GM21526 (cell line): Measurements from ENCODE around the gene TSPAN6.
A peak's percentile ranks its signal among the peaks of the same experiment; 100 is the strongest.

Source experiments
- ATAC-seq: cut with Tn5 transposase; IDR thresholded peaks from one replicate; pipeline ENCODE4 v1.9.1; 2021; ENCODE audit warnings: moderate library complexity; ENCODE audit not compliant: unreplicated experiment, low FRiP score

Gene TSPAN6, protein sequence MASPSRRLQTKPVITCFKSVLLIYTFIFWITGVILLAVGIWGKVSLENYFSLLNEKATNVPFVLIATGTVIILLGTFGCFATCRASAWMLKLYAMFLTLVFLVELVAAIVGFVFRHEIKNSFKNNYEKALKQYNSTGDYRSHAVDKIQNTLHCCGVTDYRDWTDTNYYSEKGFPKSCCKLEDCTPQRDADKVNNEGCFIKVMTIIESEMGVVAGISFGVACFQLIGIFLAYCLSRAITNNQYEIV

DNA sequence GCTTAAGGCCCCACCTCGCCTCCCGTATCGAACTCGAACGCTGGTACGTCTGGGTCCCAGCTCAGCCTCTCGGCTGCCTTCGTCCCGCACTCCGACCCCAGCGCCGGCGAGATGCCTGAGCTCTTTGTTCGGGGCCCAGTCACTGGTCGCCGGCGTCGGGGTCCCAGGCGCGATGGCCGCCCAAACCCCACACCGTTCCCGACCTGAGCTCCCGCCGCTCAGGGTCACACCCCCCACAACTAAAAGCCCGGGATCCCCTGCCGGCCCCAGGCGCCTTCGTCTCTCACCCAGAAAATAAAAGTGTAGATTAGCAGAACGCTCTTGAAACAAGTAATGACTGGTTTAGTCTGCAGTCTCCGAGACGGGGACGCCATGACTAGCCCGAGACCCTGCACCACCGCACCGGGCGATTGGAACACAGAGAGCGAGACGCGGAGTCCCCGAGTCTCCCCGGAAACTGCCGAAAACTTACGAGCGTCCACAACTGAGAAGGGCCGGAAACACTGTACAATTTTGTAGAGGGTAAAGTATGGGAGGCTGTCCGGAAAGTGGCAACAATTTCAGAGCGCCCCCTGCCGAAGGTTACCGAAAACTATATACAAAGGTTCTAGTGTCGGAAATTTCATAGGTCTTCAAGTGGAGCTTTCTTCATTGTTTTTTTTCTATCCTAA lies at the start of gene TSPAN6:
TSS of gene TSPAN6 (minus strand) at position 486 of the 671 bp plus-strand sequence. CDS start at position 374, 112 bp downstream.
- ATAC-seq: peak; percentile 58

DNA sequence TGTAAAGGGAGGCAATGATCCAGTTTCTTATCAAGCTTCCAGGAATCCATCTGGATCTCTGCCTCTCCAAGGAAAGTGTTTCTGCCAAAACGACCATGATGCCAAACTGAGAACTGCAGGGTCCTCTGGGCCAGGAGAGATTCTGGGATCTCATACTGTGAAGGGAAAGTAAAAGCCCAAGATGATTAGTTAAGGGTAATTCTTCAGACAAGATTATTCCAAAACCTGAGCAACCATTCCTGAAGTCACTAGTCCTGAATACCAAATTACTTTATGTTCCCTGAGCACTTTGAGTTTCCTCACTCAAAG lies 49.3 kb upstream of the TSPAN6 start:
- ATAC-seq: no peak

DNA sequence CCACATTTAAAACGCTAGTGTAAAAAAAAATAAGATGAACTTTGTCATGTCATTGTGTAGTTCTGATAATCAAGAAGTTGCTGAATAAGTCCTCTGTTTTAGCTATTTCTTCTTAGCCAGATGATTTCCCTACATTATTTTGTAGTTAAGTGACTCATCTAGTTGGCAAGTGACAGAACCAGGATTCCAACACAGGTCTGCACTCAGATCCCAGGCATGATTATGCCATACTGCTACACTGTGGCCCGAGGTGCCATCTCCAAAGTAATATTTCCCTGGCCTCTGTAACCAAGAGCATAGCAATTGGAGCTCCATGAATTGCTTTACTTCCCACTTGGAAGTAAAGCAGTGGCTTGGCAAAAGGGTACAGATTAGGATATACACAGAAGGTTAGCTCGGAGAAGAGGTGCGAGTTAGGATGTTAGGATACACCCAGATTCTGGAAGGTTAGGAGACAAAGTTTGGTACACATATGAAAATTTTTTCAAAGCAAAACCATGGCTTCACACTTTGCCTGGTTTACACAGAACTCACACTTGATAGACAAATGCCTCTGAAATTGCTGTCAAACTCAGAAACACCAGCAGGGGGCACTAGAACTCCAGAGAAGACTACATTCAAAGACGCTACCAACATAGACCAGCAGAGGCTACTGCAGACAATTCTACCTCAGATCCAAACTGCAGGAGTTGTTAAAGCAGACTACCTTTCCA lies 48.8 kb upstream of the TSPAN6 start:
- ATAC-seq: peak; percentile 62

DNA sequence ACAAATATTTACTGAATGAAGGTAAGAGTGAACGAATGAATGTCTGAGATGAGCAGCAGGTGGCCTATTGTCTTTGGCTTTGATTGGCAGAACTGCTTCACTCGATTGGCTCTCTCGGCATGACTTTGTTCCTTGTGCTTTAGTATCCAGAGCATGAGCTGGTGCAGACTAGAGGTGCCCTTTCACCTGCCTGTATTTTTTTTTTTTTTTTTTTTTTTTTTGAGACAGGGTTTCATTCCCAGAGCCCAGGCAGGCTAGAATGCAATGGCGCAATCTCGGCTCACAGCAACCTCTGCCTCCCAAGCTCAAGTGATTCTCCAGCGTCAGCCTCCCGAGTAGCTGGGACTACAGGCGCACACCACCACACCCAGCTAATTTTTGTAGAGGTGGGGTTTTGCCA lies 46.3 kb upstream of the TSPAN6 start:
- no peak for ATAC-seq

DNA sequence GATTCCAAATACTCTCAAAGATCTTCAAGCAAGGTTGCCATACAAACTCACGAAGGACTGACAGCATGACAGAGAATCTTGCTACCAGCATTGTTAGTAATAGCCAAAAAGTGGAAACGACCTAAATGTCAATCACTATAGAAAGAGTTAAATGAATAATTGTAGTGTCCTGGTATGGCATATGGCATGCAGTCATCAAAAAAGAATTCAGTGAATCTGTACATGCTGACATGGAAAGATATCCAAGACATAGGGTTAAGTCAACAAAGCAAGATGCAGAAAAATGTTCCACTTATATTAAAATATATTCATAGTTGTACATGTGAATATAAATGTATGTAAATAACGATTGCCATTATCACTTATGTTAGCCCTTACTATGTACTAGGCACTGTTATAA lies 45.0 kb upstream of the TSPAN6 start:
- no peak for ATAC-seq

DNA sequence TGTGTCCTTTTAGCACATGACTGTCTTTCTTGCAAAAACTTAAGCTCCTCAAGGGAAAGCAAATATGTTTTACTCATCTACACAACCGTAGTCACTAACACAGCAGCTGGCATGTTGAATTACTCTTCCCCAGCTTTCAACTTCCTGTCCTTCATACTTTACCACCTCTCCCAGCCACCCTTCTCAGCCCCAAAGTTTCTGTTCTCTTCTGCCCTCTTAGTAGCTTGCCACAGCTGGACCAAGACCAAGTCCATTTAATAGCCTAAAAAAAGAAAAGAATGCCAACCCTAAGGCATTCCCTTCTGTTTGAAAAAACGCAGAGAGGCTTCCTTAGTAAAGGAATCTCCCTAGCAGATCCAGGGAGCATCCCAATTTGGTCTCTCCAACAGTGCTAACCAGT lies 44.1 kb upstream of the TSPAN6 start:
- no peak for ATAC-seq

DNA sequence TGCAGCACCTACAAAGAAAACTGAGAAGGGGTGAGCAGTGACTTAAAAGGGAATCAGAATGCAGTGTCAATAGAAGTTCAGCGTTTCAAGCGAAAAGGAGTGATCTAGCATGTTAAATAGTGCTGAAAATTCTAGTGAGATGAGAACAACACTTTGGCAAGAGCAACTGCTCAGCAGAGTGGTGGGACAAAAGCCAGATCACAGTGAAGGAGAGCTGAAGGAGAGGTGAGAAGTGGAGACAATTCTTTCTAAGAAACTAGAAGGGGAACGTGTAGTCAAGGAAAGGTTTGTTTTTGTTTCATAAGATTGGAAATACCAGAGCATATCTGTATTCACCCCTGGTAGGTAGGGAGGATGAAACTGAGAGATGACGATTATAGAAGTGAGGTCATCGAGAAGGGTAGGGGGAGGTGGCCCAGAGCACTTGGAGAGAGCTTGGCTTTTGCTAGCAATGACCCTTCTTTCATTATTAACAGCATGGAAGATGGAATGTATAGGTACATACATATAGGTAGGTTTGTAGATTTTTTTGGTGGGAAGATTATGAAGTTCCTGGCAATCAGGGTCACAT lies 41.1 kb upstream of the TSPAN6 start:
- ATAC-seq: no peak

DNA sequence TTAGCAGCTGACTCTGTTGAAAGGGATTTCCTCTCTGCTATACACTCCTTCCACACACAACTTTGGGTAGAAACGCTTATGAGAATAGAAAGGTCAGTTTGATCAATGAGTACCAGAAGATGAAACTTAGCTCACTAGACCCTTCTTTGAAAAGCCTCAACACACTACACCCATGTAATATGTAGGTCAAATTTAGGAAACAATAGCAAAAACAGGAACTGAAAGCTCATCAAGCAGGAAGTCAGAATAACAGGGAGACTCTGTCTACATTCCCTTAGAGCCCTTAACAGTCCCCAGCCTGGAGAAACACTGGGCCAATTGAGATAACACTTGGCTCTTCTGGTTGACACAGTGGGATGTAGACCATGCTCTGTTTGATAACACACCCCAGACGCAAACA lies 38.1 kb upstream of the TSPAN6 start:
- ATAC-seq: no peak

DNA sequence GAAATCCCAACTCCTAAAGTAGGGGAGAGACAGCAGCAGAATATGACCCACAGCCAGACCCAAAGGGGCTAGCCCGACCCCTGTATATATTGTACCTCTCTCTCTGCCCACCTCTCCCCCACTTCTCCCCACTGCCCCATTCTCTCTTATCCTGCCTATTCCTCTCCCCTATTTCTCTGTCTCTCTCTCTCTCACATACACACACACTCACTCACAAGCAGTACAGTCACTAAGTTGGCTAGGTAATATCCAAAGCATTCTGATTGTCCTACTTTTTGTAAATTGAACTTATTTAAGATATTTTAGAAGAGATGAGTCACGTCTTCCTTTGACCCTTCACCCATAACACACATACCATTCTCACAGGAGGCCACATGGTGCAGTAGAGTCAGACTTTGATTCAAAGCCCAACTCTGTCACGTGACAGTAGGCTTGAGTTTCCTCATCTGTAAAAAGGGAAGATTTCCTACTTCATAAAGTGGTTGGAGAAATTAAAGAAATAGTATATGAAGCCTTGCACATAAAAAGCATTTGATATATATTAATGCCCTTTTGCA lies 36.9 kb upstream of the TSPAN6 start:
- ATAC-seq: no peak

DNA sequence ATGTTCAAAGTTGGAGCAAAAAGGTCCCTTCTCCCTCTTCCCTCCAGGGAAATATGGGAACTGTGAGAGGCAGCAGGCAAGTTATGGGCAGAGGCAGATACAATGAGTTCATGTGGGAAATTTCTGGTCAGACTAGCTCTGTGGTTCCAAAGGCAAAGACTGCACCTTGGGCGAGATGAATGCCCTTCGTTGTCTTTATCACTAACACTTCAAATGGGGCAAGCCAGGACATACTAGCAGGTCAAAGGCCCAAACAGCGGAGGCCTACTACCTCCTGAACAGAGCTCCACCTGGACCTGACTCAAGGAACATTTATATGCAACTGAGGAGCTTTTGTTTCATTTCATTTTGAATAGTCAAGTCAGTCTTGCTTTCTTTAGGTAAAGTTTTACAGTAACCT lies 36.4 kb upstream of the TSPAN6 start:
- ATAC-seq: no peak

DNA sequence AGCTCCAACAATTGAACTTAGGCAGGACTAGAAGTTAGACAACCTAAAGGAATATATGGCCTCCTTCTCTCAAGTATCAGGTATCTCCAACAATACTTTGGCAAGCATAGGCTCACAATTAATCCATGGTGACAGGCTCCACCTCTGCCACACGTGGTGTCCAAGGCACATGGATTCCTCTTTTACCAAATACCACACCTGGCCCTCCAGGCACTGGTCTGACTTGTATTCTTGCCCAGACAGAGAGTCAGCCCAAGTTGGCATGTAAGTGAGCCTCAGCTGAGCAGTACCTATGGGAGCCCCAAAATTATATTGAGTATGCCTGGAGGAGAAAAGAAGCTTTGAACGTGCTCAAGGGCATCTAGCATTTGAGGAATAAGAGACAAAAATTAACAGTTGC lies 27.0 kb upstream of the TSPAN6 start:
- no peak for ATAC-seq

DNA sequence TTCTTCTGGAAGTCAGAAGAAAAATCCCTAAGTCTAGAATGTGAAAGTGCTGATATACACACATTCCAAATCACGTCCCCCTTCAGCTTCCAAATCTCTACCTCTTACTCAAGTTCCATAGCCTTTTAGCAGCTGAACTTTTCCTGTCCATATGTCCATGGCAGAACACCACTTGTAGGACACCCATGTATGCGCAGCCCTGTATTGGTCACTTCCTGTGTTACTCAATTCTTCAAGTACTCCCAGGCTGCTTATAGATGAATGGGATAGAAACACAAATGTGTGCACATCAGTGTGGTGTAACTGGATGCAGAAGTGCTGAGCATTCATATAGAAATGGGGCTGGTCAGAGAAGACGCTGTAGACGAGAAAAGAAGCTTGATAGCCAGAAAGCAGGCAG lies 26.2 kb upstream of the TSPAN6 start:
- no peak for ATAC-seq

DNA sequence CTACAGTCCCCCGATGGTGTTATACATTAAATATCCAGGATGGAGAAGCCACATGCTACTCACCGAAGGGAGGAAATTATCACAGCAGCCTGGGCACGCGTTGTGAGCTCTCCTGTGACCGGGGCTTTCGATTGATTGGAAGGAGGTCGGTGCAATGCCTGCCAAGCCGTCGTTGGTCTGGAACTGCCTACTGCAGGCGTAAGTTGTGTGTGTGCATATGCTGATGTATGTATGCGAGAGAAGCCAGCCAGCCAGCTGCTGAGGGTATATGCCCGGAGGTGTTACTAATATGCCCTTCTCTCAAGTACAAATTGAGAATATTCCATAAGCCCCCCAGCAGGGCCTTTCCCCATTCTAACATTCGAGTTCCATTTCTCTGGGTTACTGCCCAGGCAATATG lies 25.6 kb upstream of the TSPAN6 start:
- ATAC-seq: no peak

DNA sequence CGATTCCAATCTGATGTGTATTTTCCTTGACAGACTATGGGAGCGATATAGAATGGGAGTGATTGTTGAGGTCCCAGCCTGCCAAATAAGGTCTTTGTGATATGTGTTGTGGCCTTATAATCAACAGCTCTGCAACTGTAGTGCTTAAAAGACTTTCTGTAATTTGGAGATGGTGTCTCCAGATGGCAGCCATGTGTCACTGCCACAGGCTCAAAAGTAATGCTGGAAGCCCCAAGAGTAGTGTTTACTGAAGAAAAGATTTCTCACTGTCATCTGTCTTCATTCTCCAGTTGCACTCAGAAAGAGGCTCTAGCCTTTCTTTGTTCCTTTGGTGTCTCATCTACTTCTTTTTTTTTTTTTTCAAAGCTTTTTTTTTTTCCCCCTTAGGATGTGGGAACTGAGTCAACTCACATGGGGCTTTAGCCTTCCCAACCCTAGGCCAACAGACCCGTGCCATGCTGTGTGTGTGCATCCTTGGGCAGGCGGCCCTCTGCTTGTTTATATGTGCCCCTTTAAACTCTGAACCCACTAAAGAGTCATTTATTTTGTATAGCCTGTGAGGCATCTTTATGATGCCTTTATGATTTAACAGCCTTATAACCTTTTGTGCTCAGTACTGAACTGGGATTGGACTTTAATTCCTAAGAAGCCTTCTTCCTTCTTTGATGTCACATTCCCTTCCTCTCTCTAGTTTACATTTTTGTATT lies 23.0 kb upstream of the TSPAN6 start:
- ATAC-seq: no peak

DNA sequence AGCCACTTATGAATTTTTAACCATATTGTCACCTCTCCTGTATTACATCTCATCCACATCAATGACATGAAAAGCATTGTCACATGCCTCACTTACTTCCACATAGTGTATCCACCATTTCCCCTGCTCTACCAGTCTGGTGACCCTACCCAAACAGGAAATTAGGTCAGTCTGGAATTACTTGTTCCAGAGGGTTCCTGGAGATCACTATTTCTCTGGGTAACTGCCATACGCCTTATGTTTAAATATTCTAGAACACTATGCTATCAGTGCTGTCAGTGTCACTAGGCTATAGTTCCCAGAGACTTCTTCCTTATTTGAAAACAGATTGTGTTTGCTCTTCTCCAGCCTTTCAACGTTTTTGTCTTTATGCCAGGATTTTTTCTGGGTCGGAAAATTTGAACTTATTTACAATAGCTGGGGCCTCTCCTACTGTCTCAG lies 22.4 kb upstream of the TSPAN6 start:
- ATAC-seq: no peak

DNA sequence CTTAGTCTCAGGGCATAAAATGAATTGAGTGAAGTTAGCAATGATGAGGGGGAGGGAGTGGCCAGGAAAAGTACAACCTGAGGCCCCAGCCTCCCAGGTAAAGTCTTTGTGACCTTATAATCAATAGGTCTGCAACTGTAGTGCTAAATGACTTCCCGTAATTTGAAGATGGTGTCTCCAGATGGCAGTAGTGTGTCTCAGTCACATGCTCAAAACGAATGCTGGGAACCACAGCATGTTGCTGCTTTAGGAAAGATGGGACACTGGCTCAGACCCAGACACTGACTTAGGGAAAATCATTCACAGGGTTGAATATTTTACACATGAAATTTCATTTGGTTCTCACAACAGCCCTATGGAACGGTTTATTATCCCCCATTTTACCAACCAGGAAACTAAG lies 17.7 kb upstream of the TSPAN6 start:
- ATAC-seq: no peak

DNA sequence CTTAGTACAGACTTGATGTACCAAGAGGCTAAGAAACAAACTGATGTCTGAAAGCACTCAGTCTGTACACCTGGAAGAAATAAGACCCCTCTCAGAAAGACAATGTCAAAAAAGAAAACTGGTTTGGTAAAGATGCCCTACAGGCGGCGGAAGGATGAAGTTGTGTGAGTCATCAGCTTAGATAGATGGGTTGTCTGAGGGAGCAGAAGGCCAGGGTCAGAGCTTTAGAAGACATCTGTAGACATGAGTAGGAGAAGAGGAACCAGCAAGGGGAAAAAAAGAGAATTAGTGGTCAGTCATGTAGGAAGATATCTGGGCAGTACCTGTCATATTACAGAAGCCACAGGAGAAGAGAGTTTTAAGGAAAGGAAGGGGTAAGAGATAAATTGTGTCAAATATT lies 15.7 kb upstream of the TSPAN6 start:
- no peak for ATAC-seq

DNA sequence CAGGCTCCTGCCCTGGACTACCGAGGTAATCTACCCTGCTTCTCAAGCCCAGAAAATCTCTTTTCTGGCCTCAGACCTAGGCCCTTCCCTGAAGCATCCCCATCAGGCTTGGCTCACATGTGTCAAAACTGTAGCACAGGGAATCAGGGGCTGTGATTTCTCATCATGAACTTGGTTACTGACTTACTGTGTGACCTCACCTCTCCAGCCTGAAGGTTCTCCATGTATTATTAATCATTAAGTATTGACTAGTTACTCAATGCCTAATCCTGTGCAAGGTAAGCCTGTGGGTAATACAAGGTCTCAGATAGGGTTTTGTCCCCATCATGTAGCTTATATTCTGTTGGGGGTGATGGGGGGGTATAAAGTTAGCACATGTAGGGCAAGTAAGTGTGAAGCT lies 14.2 kb upstream of the TSPAN6 start:
- ATAC-seq: no peak

DNA sequence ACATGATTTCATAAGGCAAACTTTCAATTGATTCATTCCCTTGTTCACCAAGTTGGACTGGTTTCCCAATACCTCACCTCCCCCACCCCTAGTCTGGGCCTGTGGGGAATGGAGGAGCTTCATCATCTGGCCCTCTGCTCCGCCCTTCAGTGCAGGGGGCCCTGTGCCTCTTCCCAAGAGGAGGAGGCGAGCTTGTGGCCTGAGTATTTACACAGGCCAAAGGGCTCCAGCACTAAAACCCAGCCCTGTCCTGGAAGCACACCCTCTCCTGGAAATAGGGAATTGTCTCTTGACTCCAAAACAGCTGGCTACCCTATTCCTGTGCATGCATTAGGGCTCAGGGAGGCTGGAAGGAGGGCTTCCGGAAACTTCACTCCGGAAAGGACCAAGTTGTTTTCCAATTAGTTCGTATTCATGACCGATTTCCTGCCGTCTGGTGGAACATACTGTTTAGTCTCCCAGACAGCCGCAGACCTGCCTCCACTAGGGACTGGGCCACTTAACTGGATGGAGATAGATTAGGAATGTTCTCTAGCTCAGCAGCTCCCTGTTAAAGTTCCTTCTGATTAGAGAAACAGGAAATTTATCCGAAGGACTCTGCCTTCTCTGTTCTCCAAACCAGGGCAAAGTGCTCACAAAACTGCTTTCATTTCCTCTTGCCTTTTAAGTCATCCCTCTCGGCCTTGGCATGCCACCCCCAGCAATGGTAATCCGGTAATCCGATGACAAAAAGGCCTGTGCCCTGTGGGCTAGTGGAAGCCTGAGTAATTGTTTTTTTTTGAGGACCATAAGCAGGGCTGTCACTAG lies 13.1 kb upstream of the TSPAN6 start:
- no peak for ATAC-seq
